IMR-90 (cell line): Measurements from ENCODE around the gene CLOCK. TPM values are rescaled to one million over a fixed set of nuclear protein-coding genes. Genes with fewer than 3 reads are reported as not detected.
A peak's percentile ranks its signal among the peaks of the same experiment; 100 is the strongest.

ENCODE experiments used
- ATAC-seq: fragments of 200-7000 bp; cut with Tn5 transposase; 2 replicates; pipeline ENCODE4 v1.9.1; 2020; ENCODE audit warnings: low read depth, mild to moderate bottlenecking, moderate library complexity
- BruUV-seq: library from RNA; stranded (reverse); fragments of 400-500 nt; replicated peaks from 2 replicates; lab custom pipeline; 2021; lab: Mats Ljungman, UMichigan
- CTCF ChIA-PET: fragments of 300-600 bp; formaldehyde crosslinking; extraction: SDS; loops from one replicate; lab custom pipeline; 2021; ENCODE audit warnings: antibody characterized with exemption; lab: Yijun Ruan, JAX
- POLR2A ChIA-PET: fragments of 300-600 bp; sonication (Branson Sonifier 250); formaldehyde crosslinking; loops from one replicate; lab custom pipeline; 2022; ENCODE audit warnings: antibody characterized with exemption; ENCODE audit not compliant: unreplicated experiment; lab: Charles Lee
- DNase-seq: peaks from one replicate; pipeline ENCODE4 v3.0.0; 2013
- H2AFZ ChIP-seq: replicated peaks from 2 replicates; pipeline ENCODE3; 2013; ENCODE audit warnings: low read length, mild to moderate bottlenecking; ENCODE audit not compliant: poor library complexity
- H2AK5ac ChIP-seq: 2 replicates; pipeline ENCODE4 v1.6.1; 2013; ENCODE audit warnings: low read depth, low read length, inconsistent platforms
- H2AK9ac ChIP-seq: replicated peaks from 2 replicates; pipeline ENCODE3; 2013; ENCODE audit warnings: mild to moderate bottlenecking, low read depth, low read length, moderate library complexity; ENCODE audit not compliant: poor library complexity
- H2BK120ac ChIP-seq: 2 replicates; pipeline ENCODE4 v1.6.1; 2013; ENCODE audit warnings: low read depth, low read length, inconsistent platforms
- H2BK15ac ChIP-seq: 3 replicates; pipeline ENCODE4 v1.6.1; 2013; ENCODE audit warnings: low read depth, low read length, inconsistent platforms
- H2BK20ac ChIP-seq: 2 replicates; pipeline ENCODE4 v1.6.1; 2013; ENCODE audit warnings: low read depth, mild to moderate bottlenecking, inconsistent platforms, low read length, moderate library complexity
- H2BK5ac ChIP-seq: 2 replicates; pipeline ENCODE4 v1.6.1; 2013; ENCODE audit warnings: mild to moderate bottlenecking, low read depth, low read length, inconsistent platforms; ENCODE audit not compliant: poor library complexity, severe bottlenecking
- H3K14ac ChIP-seq: replicated peaks from 2 replicates; pipeline ENCODE4 v1.6.1; 2013; ENCODE audit warnings: low read depth, low read length, inconsistent platforms
- H3K18ac ChIP-seq: 2 replicates; pipeline ENCODE4 v1.6.1; 2013; ENCODE audit warnings: low read depth, low read length, control low read depth
- H3K23ac ChIP-seq: 2 replicates; pipeline ENCODE4 v1.6.1; 2013; ENCODE audit warnings: low read depth, low read length, inconsistent platforms
- H3K27ac ChIP-seq: 2 replicates; pipeline ENCODE4 v1.5.1; 2013; ENCODE audit warnings: mild to moderate bottlenecking, control low read depth, low read length; ENCODE audit not compliant: insufficient read depth
- H3K27me3 ChIP-seq: 2 replicates; pipeline ENCODE4 v1.6.1; 2013; ENCODE audit warnings: low read length; ENCODE audit not compliant: control insufficient read depth, insufficient read depth
- H3K36me3 ChIP-seq: 2 replicates; pipeline ENCODE4 v1.6.1; 2013; ENCODE audit warnings: low read length, mixed read lengths; ENCODE audit not compliant: control insufficient read depth, insufficient read depth
- H3K4ac ChIP-seq: 2 replicates; pipeline ENCODE4 v1.6.1; 2013; ENCODE audit warnings: low read depth, low read length, inconsistent platforms
- H3K4me1 ChIP-seq: 2 replicates; pipeline ENCODE4 v1.6.1; 2013; ENCODE audit warnings: low read length, mixed read lengths; ENCODE audit not compliant: control insufficient read depth, insufficient read depth
- H3K4me2 ChIP-seq: 2 replicates; pipeline ENCODE4 v1.6.1; 2013; ENCODE audit warnings: low read depth, mild to moderate bottlenecking, control low read depth, low read length, moderate library complexity
- H3K4me3 ChIP-seq: 2 replicates; pipeline ENCODE4 v1.5.1; 2013; ENCODE audit warnings: low read depth, mild to moderate bottlenecking, control low read depth, low read length, moderate library complexity; ENCODE audit not compliant: insufficient read depth
- H3K56ac ChIP-seq: 2 replicates; pipeline ENCODE4 v1.6.1; 2013; ENCODE audit warnings: low read length, inconsistent platforms; ENCODE audit not compliant: insufficient read depth; ENCODE audit errors: extremely low read depth
- H3K79me1 ChIP-seq, 2 experiments: 2 replicates each; pipeline ENCODE4 v1.6.1; 2013; ENCODE audit warnings: low read length in 2 of 2, inconsistent platforms in 1 of 2, low read depth in 1 of 2
- H3K9ac ChIP-seq: 2 replicates; pipeline ENCODE4 v1.6.1; 2013; ENCODE audit warnings: low read depth, low read length, control low read depth
- H3K9me1 ChIP-seq: 2 replicates; pipeline ENCODE4 v1.6.1; 2013; ENCODE audit warnings: low read length, inconsistent platforms; ENCODE audit not compliant: insufficient read depth
- H3K9me3 ChIP-seq: 2 replicates; pipeline ENCODE4 v1.6.1; 2013; ENCODE audit warnings: low read length; ENCODE audit not compliant: control insufficient read depth, insufficient read depth
- H4K20me1 ChIP-seq: 2 replicates; pipeline ENCODE4 v1.6.1; 2013; ENCODE audit warnings: low read length, inconsistent platforms; ENCODE audit not compliant: insufficient read depth
- H4K5ac ChIP-seq: 2 replicates; pipeline ENCODE4 v1.6.1; 2013; ENCODE audit warnings: mild to moderate bottlenecking, low read depth, low read length, control low read depth
- H4K8ac ChIP-seq, 2 experiments: 2 replicates each; pipeline ENCODE4 v1.6.1; 2013; ENCODE audit warnings: low read depth in 2 of 2, low read length in 2 of 2, control low read depth in 1 of 2, inconsistent platforms in 1 of 2
- H4K91ac ChIP-seq: 2 replicates; pipeline ENCODE4 v1.6.1; 2013; ENCODE audit warnings: low read depth, low read length, inconsistent platforms; ENCODE audit not compliant: insufficient read depth
- BHLHE40 ChIP-seq: fragments of 150-350 bp; IDR thresholded peaks from 2 replicates; pipeline ENCODE4 v1.6.1; 2016; ENCODE audit warnings: mild to moderate bottlenecking, low read depth, low read length
- CEBPB ChIP-seq: IDR thresholded peaks from 2 replicates; pipeline ENCODE4 v1.6.1; 2012; ENCODE audit warnings: low read depth, low read length, improper control_type of control experiment
- CHD1 ChIP-seq: IDR thresholded peaks from 2 replicates; pipeline ENCODE4 v1.6.1; 2012; ENCODE audit warnings: low read depth, low read length, improper control_type of control experiment
- ELK1 ChIP-seq: fragments of 150-350 bp; IDR thresholded peaks from 2 replicates; pipeline ENCODE4 v1.6.1; 2016; ENCODE audit warnings: low read depth, mild to moderate bottlenecking, low read length, moderate library complexity, borderline replicate concordance
- FOS ChIP-seq: fragments of 150-350 bp; IDR thresholded peaks from 2 replicates; pipeline ENCODE4 v1.6.1; 2016; ENCODE audit warnings: low read depth, low read length
- MAZ ChIP-seq: IDR thresholded peaks from 2 replicates; pipeline ENCODE4 v1.6.1; 2012; ENCODE audit warnings: low read depth, mild to moderate bottlenecking, low read length, improper control_type of control experiment, moderate library complexity, borderline replicate concordance
- MXI1 ChIP-seq: IDR thresholded peaks from 2 replicates; pipeline ENCODE4 v1.6.1; 2012; ENCODE audit warnings: low read depth, mild to moderate bottlenecking, low read length, moderate library complexity, borderline replicate concordance
- NFE2L2 ChIP-seq: fragments of 150-350 bp; IDR thresholded peaks from 2 replicates; pipeline ENCODE4 v1.6.1; 2016; ENCODE audit warnings: low read depth, mild to moderate bottlenecking, low read length
- POLR2A ChIP-seq: IDR thresholded peaks from 2 replicates; pipeline ENCODE4 v1.6.1; 2012; ENCODE audit warnings: mild to moderate bottlenecking, low read depth, low read length
- RAD21 ChIP-seq: IDR thresholded peaks from 2 replicates; pipeline ENCODE4 v1.6.1; 2012; ENCODE audit warnings: low read length, improper control_type of control experiment
- RCOR1 ChIP-seq: IDR thresholded peaks from 2 replicates; pipeline ENCODE4 v1.6.1; 2012; ENCODE audit warnings: mild to moderate bottlenecking, low read length, improper control_type of control experiment; ENCODE audit not compliant: insufficient replicate concordance
- RFX5 ChIP-seq: IDR thresholded peaks from 2 replicates; pipeline ENCODE4 v1.8.0; 2012; ENCODE audit warnings: low read depth, mild to moderate bottlenecking, low read length, moderate library complexity
- USF2 ChIP-seq: fragments of 150-350 bp; IDR thresholded peaks from 2 replicates; pipeline ENCODE4 v1.6.1; 2017; ENCODE audit warnings: mild to moderate bottlenecking, antibody characterized with exemption, low read length, low read depth
- WGBS, 2 experiments: methylation state at CpG; one replicate each; pipeline versions ENCODE4 v1.1.5 to v1.1.7; 2013; ENCODE audit warnings: missing lambda C conversion rate in 2 of 2; ENCODE audit not compliant: insufficient read length in 1 of 2; ENCODE audit errors: extremely low coverage in 2 of 2; 5-methylcytosine and 5-hydroxymethylcytosine counted together
- dilution Hi-C: fragments of 300-500 bp; cut with HindIII; formaldehyde crosslinking; loops from one replicate; pipeline ENCODE4 v1.14.3; 2018; ENCODE audit warnings: low sequenced_read_pairs; ENCODE audit not compliant: unreplicated experiment
- in situ Hi-C: fragments of 300-500 bp; cut with MboI; formaldehyde crosslinking; loops from 3 replicates; pipeline ENCODE4 v1.14.3; 2019; ENCODE audit warnings: low sequenced_read_pairs, inconsistent platforms, mixed read lengths
- intact Hi-C: fragments of 100-400 bp; cut with micrococcal nuclease; formaldehyde crosslinking; loops from 2 replicates; pipeline ENCODE4 v1.10.0; 2022
- polyA plus RNA-seq, 3 experiments: library from polyadenylated mRNA; depleted of rRNA; stranded (reverse); fragments of >200 nt; gene quantifications; 2 replicates each; pipeline ENCODE4 v1.2.3, GENCODE V29; 2012; ENCODE audit warnings: low replicate concordance in 1 of 3
- total RNA-seq: library from RNA; depleted of rRNA; stranded (reverse); fragments of >200 nt; gene quantifications from 2 replicates; pipeline ENCODE4 v1.2.3, GENCODE V29; 2012
- TF ChIP-seq, protein P1 (sequence below): conservative IDR thresholded peaks from 2 replicates; pipeline ENCODE4 v1.5.1; 2012; ENCODE audit warnings: mild to moderate bottlenecking, low read depth, low read length, improper control_type of control experiment

The CLOCK gene
- total and polyA plus RNA-seq, 2 of the 4 experiments (the other 2 are of a cell fraction): 7.3 to 53.4 TPM

DNA sequence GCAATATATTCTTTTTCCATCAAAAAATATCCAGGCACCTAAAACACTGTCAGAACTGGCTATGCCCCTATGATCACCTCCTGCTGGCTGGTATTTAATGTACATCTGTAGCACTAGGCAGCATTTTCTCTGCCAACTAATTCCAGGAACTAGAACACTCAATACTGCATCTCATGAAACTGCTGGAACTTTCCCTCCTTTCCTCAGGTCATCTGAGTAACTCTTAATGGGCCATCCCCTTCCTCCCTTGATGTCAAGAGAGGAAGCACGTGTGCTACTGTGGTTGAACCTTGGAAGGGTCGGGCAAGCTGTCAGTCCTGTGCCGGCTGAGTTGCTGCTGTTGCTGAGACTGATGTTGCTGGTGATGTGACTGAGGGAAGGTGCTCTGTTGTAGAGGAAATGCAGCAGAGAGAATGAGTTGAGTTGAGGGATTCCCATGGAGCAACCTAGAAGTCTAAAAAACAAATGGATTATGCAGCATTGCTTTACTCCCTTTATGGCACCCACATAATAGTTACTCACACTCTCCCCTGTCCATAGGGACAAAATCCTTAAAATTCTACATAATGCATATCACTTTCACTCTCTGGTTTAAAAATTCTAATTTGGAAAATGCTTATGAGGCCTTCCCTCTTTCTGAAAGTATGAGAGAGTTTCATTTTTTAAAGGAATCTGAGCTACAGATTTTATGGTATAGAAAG lies 111.4 kb downstream of the CLOCK start:
- Histone ChIP-seq H2BK20ac (no peak overlapping the region), H4K91ac (no peak overlapping the region), H3K36me3 (peaks cover 28% of the 10 kb centered on the region), H3K27ac (peak overlapping the region; percentile 56; the same call in 1 of the 2 replicates), H2AK5ac (no peak overlapping the region), H3K4me2 (no peak overlapping the region), H3K4me1 (peaks cover 3% of the 10 kb centered on the region; the same call in 1 of the 2 replicates), H2AFZ (no peak overlapping the region), H3K27me3 (no peaks in the 10 kb centered on the region), H3K56ac (no peak overlapping the region), H3K4me3 (no peak overlapping the region), H3K79me1 (peaks cover 12 to 18% of the 10 kb centered on the region in 2 experiments; a peak in 3 of 4 replicates), H3K23ac (peak overlapping the region; percentile 28; the same call in 1 of the 2 replicates), H3K14ac (no peak overlapping the region), H2AK9ac (no peak overlapping the region), H2BK15ac (no peak overlapping the region), H2BK5ac (peak overlapping the region; percentile 35), H3K9me3 (no peaks in the 10 kb centered on the region), H3K4ac (no peak overlapping the region), H2BK120ac (no peak overlapping the region), H3K9ac (no peak overlapping the region), H3K9me1 (peaks cover 5% of the 10 kb centered on the region; the same call in 1 of the 2 replicates), H4K20me1 (peaks cover 2% of the 10 kb centered on the region; the same call in 1 of the 2 replicates), H4K8ac (peak overlapping the region in 1 of 2 experiments; percentile 23; a peak in 1 of 4 replicates), H4K5ac (0 out of 2 replicates have a peak overlapping the region, but pooled peaks have one; percentile 50), H3K18ac (no peak overlapping the region)
- in situ Hi-C loops: no loop called here
- POLR2A ChIA-PET: no interaction called here
- CTCF ChIA-PET: interaction anchor here (0.6 kb wide), 1 partner anchor 203 kb away, joined by 4 read pairs; no protein-coding TSS in a partner anchor
- ATAC-seq: peak; percentile 64
- intact Hi-C loops: loop anchor here (5.0 kb wide), 1 partner anchor 88 kb away; the partner anchor contains the start of gene SRD5A3
- peak; percentile 48 for DNase-seq
- dilution Hi-C loops: no loop called here
- no TSS peak for BruUV-seq
- WGBS, 2 experiments: no CpG with 5 or more reads among the region's 3 CpGs
- TF ChIP-seq ELK1: no peak
- TF ChIP-seq MXI1: no peak
- TF ChIP-seq FOS: no peak
- TF ChIP-seq, protein P1, sequence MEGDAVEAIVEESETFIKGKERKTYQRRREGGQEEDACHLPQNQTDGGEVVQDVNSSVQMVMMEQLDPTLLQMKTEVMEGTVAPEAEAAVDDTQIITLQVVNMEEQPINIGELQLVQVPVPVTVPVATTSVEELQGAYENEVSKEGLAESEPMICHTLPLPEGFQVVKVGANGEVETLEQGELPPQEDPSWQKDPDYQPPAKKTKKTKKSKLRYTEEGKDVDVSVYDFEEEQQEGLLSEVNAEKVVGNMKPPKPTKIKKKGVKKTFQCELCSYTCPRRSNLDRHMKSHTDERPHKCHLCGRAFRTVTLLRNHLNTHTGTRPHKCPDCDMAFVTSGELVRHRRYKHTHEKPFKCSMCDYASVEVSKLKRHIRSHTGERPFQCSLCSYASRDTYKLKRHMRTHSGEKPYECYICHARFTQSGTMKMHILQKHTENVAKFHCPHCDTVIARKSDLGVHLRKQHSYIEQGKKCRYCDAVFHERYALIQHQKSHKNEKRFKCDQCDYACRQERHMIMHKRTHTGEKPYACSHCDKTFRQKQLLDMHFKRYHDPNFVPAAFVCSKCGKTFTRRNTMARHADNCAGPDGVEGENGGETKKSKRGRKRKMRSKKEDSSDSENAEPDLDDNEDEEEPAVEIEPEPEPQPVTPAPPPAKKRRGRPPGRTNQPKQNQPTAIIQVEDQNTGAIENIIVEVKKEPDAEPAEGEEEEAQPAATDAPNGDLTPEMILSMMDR: peak; percentile 49
- TF ChIP-seq RAD21: peak; percentile 42; the same call in 1 of the 2 replicates
- TF ChIP-seq NFE2L2: no peak
- TF ChIP-seq RCOR1: no peak
- no peak for TF ChIP-seq USF2
- no peak for TF ChIP-seq RFX5
- no peak for TF ChIP-seq POLR2A
- TF ChIP-seq CHD1: no peak
- TF ChIP-seq BHLHE40: no peak
- no peak for TF ChIP-seq CEBPB
- no peak for TF ChIP-seq MAZ
